NT2/D1 (cell line): Measurements from ENCODE around the gene FAM20C.

Experiments
- SUZ12 ChIP-seq: IDR thresholded peaks from 2 replicates; pipeline ENCODE4 v1.6.1; 2011; ENCODE audit not compliant: insufficient read length, insufficient read depth; ENCODE audit errors: extremely low read depth
- YY1 ChIP-seq: IDR thresholded peaks from 2 replicates; pipeline ENCODE4 v1.6.1; 2011; ENCODE audit not compliant: insufficient read length, insufficient read depth
- ZNF274 ChIP-seq: IDR thresholded peaks from 2 replicates; pipeline ENCODE4 v1.6.1; 2011; ENCODE audit warnings: mild to moderate bottlenecking, low read depth, low read length

DNA sequence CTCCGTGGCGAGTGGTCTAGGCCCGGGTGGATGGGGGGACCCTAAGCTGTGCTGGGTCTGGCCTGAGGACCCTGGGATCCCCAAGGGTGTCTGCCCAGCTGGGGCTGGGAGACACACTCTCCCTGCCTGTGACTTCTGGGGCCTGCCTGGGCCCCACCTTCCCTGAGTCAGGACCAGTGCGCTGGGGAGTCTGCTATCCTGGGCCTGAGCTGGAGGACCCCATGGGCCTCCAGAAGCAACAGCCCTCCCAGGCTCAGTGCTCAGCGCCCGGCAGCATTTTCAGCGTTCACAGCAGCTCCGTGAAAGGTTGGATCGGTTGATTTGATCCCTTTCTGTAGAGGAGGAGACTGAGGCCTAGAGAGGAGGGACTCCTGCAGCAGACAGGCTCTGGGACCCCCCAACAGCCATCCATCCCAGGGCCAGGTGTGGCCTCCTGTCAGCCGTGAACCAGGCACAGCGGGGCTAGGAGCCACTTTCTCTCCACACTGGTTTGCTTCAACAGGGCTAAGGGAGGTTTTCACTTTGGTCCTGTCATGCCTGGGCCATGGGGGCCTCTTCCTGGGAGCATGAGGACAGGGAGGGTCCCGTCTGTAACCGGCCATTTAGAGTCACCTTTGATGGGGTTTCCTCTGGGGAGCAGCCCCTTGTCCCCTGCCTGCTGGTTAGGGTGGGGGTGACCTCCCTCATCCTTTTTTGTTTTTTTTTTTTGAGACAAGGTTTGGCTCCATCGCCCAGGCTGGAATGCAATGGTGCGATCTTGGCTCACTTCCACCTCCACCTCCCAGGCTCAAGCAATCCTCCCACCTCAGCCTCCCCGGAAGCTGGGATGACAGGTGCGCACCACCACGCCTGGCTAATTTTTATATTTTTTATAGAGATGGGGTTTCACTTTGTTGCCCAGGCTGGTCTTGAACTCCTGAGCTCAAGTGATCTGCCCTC lies 110.0 kb downstream of the FAM20C start:
- TF ChIP-seq YY1 (no peak), ZNF274 (no peak), SUZ12 (no peak)
